Measurements from ENCODE around the gene LYPD4.
"Not testable (repeated sequence)": the region's sequence is repeated elsewhere in the genome, so short reads cannot be mapped to it uniquely, and the experiment has no call there.

LYPD4 gene

DNA sequence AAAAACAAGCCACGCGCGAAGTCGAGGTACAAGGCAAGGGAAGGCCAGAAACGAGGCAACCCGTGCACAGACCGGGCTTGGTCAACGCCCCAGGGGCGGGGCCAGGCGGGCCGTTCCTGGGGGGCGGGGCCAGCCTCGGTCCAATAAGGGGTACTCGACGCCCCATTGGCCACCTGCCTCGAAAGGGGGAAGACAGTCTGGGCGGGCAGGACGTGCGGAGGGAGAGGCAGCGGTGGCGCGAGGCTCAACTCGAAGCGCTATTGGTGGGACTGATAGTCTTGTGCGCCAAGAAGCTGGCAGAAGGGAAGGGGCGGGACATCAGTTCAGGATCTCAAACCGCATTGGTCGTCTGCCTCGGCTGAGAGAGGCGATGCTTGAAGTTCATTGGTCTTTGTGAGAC, at the start of gene LYPD4:
TSS of gene LYPD4 (minus strand) at position 83 of the 400 bp plus-strand sequence. CDS start 5,398 bp downstream, outside the sequence.
- no peak for DNase-seq (ENCODE audit: low read depth in 2 of 2)

- no peak for DNase-seq (ENCODE audit: low read depth in 2 of 2)
Measured at GRCh38 chr19:41893899-41894298, 49.4 kb upstream of the LYPD4 start.

GRCh38 chr19:41892173-41892902, 47.9 kb upstream of the LYPD4 start:
- no peak for DNase-seq (ENCODE audit: low read depth in 2 of 2)

DNA sequence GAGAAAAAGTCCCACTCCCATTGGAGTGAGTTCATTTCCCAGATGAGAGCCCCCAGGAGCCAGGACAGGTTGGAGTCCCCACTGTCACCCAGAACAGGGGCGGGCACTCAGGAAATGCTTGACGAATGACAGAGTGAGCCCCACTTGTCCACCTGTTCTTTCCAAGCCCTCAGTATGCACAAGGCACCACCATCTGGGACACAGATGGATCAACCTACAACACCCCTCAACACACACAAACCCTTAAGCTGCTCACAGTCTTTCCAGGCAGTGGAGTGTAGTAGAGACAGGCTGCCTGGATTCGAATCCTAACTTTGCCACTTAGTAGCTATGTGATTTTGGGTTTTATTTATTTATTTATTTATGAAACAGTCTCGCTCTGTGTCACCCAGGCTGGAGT, 46.5 kb upstream of the LYPD4 start:
- DNase-seq (ENCODE audit: low read depth in 2 of 2), result no peak

DNA sequence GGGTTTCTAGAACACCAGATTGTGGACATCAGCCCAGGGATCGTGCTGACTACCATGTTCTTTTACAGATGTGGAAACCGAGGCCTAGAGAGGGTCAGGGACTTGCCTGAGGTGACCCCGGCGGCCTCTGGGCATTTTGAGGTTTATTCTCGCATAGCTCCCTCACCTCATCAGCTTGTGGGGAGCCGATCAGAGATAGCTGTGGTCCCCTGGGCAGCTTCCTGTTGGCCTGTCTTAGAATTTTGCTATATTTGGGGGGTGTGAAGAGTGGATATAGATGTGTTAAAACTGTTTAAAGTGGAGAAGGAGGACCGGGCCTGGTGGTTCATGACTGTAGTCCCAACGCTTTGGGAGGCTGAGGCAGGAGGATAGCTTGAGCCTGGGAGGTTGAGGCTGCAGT, 45.4 kb upstream of the LYPD4 start:
- no peak for DNase-seq (ENCODE audit: low read depth in 2 of 2)

DNA sequence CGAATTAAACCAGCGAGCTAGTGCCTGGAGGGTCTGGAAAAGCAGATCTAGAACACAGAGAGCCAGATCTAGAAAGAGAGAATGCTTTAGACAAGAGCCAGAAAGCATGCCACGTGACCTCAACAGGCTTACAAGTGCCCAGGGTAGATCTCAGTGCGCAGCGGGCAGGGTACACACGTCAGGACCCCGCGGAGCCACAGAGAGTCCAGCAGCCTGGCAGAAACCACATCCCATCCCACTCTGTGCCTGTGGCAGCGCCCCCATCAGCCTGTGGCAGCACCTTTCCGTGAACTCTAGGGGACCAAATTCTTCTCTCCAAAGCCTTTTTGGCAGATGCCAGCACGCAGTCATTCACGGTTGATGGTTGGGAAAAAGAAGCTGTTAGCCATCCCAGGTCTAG, 44.4 kb upstream of the LYPD4 start:
- DNase-seq (ENCODE audit: low read depth in 2 of 2), result no peak

DNA sequence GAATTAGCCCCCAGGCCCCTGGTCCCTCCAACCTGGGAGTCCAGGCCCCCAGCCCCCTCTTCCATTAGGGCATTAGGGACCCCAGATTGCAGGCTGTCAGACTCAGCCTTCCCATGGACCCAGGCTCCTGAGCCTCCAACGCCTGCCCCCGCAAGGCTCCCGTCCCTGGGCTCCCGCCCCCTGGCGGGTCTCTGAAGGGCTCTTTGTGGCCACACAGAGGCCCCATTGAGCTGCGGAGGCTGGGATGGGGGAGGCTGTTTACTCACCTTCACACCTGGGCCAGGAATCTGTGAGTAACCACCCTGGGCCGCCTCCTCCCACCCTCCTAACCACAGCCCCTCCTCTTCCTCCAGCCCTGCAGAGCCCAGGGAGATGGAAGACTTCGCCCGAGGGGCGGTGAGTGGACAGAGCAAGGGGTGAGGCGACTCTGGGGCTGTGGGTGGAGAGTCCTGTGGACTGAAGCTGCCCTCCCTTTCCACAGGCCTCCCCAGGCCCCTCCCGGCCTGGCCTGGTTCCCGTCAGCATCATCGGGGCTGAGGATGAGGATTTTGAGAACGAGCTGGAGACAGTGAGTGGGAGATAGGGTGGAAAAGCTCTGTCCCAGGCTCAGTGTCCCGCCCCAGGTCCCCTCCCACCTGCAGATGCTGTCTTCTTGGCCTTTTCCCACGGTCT, 43.4 kb upstream of the LYPD4 start:
- DNase-seq (ENCODE audit: low read depth in 2 of 2), result peak; percentile 74 to 80

DNA sequence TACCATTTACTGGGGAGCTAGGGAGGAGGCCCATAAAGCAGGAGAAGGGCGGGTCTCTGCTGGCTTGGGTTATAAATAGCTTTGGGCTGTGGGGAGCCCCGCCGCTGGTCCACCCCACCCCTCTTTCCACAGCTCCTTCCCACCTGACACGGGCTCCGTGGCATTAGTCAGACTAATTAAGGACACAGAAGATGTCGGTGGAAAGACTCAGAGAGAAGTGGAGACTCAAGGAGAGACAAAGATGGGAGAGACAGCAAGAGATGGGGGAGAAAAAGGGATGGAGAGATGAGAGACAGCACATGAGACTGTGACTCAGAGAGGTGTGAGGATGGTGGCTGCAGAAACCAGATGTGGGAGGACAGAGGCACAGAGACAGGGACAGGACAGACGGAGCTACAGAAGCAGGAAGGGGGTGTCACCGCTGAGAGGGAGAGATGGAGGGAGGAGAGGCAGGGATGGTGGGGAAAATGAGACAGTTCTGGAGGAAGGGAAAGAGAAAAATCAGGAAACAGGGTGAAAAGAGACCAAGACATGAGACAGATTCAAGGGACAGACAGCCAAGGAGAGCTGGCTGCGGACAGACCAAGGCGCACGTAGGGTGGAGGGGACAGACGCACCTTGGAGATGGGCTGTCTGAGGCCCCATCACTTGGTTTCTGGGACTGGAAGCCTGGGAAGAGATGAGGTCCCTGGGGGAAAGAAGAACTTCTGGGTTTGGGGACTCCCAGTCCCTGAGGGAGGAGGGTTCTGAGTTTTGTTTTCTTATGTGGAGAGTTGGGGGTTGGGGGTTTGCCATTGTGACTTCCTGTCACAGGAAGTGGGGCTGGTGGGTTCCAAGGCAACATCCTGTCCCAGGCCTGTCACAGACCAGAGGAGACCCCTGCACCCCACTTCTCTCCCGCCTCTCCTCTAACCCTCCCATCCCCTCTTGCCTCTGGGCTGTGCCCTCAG, 42.6 kb upstream of the LYPD4 start:
- peak in 1 of 2 donors; percentile 46 for DNase-seq (ENCODE audit: low read depth in 2 of 2)

- peak; percentile 86 to 87 for DNase-seq (ENCODE audit: low read depth in 2 of 2)
Measured at GRCh38 chr19:41883821-41884733, 39.6 kb upstream of the LYPD4 start.

DNA sequence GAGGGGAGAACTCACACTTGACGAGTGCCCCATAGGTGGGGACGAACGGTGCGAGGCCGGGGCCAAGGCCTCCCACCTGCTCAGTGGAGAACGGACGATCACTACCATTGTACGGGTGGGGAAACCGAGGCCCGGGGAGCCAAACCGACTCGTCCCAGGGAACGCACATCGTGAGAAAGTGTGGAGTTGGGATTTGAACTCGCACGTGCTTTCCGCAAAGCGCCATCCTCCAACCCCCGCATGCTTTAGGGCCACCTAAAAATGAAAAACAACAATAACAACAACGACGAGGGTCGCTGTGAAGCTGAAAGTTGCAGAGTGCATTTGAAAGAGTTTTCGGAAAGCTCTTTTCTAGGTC, 39.0 kb upstream of the LYPD4 start:
- no peak for DNase-seq (ENCODE audit: low read depth in 2 of 2)

DNA sequence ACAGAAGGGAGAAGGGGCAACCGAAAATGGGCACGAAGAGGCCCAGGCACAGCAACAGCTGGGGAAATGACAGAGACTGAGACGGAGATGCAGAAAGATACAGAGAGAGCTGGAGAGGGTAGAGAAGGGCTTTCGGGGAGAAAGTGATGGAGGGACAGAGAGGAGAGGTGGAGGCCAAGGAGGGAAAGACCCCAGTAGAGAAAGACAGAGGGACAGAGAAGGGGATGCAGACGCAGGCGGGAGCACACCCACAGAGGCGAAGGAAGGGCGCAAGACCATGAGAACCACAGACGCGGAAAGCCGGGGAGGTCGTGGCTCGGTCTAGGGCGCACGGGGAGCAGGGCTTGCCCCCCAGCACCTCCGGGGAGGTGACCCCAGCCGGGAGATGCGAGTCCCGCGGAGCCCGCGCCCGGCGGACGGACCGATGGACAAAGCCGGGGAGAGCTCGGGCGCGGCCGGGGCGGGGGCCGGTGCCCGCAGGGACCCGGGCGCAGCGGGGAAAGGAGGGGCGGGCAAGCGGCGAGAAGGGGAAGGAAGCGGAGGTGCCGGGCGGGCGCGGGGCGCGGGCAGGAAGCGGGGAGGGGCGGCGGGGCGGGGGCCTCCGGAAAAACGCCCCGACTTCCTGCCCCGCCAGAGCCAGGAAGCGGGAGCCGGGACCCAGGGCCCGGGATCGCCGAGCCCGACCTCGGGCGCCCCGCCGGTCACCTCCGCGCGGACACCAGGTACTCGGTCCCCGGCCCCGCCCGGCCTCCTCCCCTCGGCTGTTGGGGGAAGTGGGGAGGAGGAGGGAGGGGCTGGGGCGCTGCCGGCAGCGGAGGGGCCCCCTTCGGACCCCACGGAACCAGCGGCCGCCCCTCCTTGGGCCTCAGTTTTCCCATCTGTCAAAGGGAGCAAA, 38.3 kb upstream of the LYPD4 start, which contains the start of gene ARHGEF1:
TSS of gene ARHGEF1 (plus strand) at position 617 of the 895 bp plus-strand sequence. CDS start 4,899 bp downstream, outside the sequence.
- peak in 1 of 2 donors; percentile 50 for DNase-seq (ENCODE audit: low read depth in 2 of 2)

DNA sequence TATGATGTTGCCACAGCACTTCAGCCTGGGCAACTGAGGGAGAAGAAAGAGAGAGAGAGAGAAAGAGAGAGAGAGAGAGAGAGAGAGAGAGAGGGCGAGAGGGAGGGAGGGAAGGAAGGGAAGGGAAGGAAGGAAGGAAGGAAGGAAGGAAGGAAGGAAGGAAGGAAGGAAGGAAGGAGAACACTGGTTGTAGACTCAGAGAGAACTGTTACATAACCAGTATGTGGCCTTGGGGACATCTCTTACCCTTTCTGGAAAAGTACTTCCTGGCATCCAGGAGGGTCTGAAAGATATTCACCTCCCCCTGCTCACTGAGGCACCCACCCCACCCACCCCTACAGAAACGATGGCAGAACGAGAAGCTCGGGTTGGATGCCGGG, 35.8 kb upstream of the LYPD4 start:
- no peak for DNase-seq (ENCODE audit: low read depth in 2 of 2)

DNA sequence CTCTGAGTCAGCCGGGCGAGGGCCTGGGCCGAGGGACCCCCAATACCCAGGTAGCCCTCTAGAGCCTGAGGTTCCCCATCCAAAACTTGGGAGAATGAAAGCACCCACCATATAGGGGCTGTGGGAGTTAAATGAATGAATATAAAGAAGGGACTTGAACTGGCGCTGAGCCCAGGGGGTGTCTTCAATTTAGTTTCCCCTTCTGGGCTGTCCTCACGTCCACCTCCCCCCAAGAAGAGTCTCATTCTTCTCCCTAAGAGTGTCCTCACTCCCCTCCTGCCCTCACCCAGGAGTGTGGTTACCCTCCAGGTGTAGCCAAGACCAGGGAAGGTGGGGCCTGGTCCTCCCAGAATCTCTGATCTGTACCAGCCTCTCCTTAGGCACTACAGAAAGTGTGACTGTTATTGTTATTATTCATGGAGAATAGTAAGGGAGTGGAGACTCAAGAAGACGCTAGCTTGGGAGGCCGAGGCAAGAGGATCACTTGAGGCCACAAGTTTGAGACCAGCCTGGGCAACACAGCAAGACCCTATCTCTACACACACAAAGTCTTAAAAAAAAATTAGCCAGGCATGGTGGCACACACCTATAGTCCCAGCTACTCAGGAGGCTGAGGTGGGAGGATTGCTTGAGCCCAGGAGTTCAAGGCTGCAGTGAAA, 35.3 kb upstream of the LYPD4 start:
- DNase-seq (ENCODE audit: low read depth in 2 of 2), result no peak

DNA sequence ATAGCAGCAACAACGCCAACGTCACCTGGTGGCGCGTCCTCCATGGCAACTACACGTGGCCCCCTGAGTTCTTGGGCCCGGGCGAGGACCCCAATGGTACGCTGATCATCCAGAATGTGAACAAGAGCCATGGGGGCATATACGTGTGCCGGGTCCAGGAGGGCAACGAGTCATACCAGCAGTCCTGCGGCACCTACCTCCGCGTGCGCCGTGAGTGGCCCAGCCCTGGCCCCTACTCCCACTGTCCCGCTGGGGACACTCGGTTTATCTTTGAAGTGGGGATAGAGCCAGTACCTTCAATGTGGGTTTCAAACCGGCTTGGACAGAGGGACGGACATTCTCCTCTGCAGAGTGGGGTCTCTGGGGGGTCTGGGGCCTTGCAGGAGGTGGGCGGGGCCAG, 34.6 kb upstream of the LYPD4 start:
- DNase-seq (ENCODE audit: low read depth in 2 of 2), result no peak

GRCh38 chr19:41877916-41878905, 33.7 kb upstream of the LYPD4 start:
- no peak for DNase-seq (ENCODE audit: low read depth in 2 of 2)

DNA sequence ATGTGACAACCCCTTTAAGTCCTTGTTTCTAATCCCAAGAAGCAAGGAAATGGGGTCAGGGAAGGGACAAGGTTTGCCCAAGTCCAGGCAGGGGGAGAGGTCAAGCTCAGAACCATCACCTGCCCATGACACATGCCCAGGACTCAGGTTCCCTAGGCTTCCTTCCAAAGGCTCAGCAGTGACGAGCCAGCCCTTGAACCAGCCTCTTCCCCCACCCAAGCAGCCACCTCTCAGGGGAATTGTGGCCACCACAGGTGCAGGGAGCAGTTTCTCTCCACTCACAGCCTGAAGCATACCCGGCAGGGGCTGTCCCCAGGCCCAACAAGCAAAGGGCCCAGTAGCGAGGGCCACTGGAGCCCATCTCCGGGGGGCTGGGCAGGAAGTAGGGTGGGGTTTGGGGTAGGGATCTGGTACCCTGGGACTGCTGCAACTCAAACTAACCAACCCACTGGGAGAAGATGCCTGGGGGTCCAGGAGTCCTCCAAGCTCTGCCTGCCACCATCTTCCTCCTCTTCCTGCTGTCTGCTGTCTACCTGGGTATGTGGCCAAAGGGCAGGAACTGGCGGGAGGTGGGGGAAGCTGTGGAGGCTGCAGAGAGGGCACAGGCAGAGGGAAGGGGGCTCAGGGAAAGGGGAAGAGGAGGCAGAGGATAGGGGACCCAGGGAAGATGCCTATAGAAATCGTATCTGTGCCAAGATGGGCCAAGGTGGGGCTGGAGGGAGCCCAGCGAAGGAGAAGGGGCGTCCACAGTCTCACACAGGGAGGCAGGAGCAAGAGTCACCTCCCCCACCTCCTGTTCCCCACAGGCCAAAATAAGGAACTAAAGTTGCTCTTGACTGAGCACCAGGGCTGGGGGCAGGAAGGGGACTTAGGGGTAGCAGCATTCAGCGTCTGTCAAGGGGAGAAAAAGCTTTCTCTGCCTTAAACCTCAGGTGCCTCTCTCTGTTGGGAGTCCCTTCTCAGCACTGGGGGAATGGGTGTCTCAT, 32.7 kb upstream of the LYPD4 start, which contains the start of gene CD79A:
TSS of gene CD79A (plus strand) at position 433 of the 986 bp plus-strand sequence. CDS start at position 459, 26 bp downstream.
- no peak for DNase-seq (ENCODE audit: low read depth in 2 of 2)

DNA sequence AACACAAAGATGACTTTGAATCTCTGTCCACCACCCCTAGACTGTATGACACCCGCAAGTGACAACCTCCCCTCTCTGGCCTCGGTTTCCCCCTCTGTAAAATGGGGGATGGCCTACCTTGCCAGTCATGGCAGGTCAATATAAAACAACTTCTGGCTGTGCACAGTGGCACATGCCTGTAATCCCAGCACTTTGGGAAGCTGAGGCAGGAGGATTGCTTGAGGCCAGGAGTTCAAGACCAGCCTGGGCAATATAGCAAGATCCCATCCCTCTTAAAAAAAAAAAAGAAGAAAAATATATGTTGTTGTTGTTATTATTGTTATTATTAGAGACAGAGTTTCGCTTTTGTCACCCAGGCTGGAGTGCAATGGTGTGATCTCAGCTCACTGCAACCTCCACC, 31.5 kb upstream of the LYPD4 start:
- not testable (repeated sequence) for DNase-seq (ENCODE audit: low read depth in 2 of 2)

All from stimulated activated CD4-positive, alpha-beta T cell treated with anti-CD3 and anti-CD28 coated beads, Interleukin-4, amount 100 ng/mL, for 48 hours (primary cell).